Activated CD4-positive, alpha-beta memory T cell treated with anti-CD3 and anti-CD28 coated beads for 36 hours (primary cell): ENCODE data around the gene BMF. TPM values are rescaled to one million over a fixed set of nuclear protein-coding genes. Genes with fewer than 3 reads are reported as not detected.

Source experiments
- CTCF ChIA-PET: fragments of 350-600 bp; sonication (Branson Sonifier 250); formaldehyde crosslinking; loops from one replicate; lab custom pipeline; 2021; ENCODE audit warnings: antibody characterized with exemption, inconsistent platforms; lab: Charles Lee
- POLR2A ChIA-PET: fragments of 350-600 bp; sonication (Branson Sonifier 250); formaldehyde crosslinking; loops from one replicate; lab custom pipeline; 2021; ENCODE audit warnings: antibody characterized with exemption; lab: Charles Lee
- DNase-seq: peaks from one replicate; pipeline ENCODE4 v3.0.0-alpha.2; 2020
- H3K27ac Mint-ChIP-seq: one replicate; pipeline ENCODE4 v1.8.0; 2021; ENCODE audit warnings: mixed read lengths
- H3K27me3 Mint-ChIP-seq: one replicate; pipeline ENCODE4 v1.8.0; 2021; ENCODE audit warnings: mixed read lengths
- H3K36me3 Mint-ChIP-seq: one replicate; pipeline ENCODE4 v1.8.0; 2021; ENCODE audit warnings: mixed read lengths
- H3K4me1 Mint-ChIP-seq: one replicate; pipeline ENCODE4 v1.8.0; 2021; ENCODE audit warnings: low read depth, mixed read lengths
- H3K4me3 Mint-ChIP-seq: one replicate; pipeline ENCODE4 v1.8.0; 2021; ENCODE audit warnings: mild to moderate bottlenecking, mixed read lengths
- H3K9me3 Mint-ChIP-seq: one replicate; pipeline ENCODE4 v1.8.0; 2021; ENCODE audit warnings: mixed read lengths
- intact Hi-C: fragments of 100-400 bp; cut with micrococcal nuclease; formaldehyde crosslinking; loops from one replicate; pipeline ENCODE4 v1.15.1; 2023
- total RNA-seq, 2 experiments: library from RNA; stranded (reverse); gene quantifications; one replicate each; pipeline ENCODE4 v1.2.3, GENCODE V29; 2021

Gene BMF
- total RNA-seq, 2 experiments from 2014 or later, result 6.9 to 7.3 TPM

- POLR2A ChIA-PET, result no interaction called here
- H3K9me3 Mint-ChIP-seq, result no peaks in the 10 kb centered on the region
- CTCF ChIA-PET, result interaction anchor here (11.0 kb wide), 1 partner anchor 14 kb away, joined by 91 read pairs; the partner anchor contains the start of gene BMF
- H3K27ac Mint-ChIP-seq, result no peak overlapping the region
- H3K36me3 Mint-ChIP-seq, result no peaks in the 10 kb centered on the region
- no peak for DNase-seq
- intact Hi-C loops, result no loop called here
- no peaks in the 10 kb centered on the region for H3K27me3 Mint-ChIP-seq
- no peak overlapping the region for H3K4me3 Mint-ChIP-seq
- H3K4me1 Mint-ChIP-seq, result peaks cover 15% of the 10 kb centered on the region
Observed at GRCh38 chr15:40092256-40092978, 16.3 kb downstream of the BMF start.

GRCh38 chr15:40091861-40092255, 16.8 kb downstream of the BMF start:
- no peaks in the 10 kb centered on the region for H3K27me3 Mint-ChIP-seq
- ChIA-PET POLR2A (no interaction called here), CTCF (interaction anchor here (11.0 kb wide), 1 partner anchor 14 kb away, joined by 91 read pairs; the partner anchor contains the start of gene BMF)
- H3K9me3 Mint-ChIP-seq, result no peaks in the 10 kb centered on the region
- H3K4me1 Mint-ChIP-seq, result peaks cover 12% of the 10 kb centered on the region
- H3K36me3 Mint-ChIP-seq, result no peaks in the 10 kb centered on the region
- DNase-seq, result no peak
- H3K27ac Mint-ChIP-seq, result no peak overlapping the region
- no peak overlapping the region for H3K4me3 Mint-ChIP-seq
- intact Hi-C loops, result no loop called here

GRCh38 chr15:40090774-40091455, 17.8 kb downstream of the BMF start:
- DNase-seq, result no peak
- Mint-ChIP-seq H3K4me1 (peaks cover 4% of the 10 kb centered on the region), H3K4me3 (no peak overlapping the region), H3K36me3 (no peaks in the 10 kb centered on the region), H3K27ac (no peak overlapping the region), H3K27me3 (no peaks in the 10 kb centered on the region), H3K9me3 (no peaks in the 10 kb centered on the region)
- POLR2A ChIA-PET, result no interaction called here
- CTCF ChIA-PET, result interaction anchor here (11.0 kb wide), 1 partner anchor 15 kb away, joined by 91 read pairs; the partner anchor contains the start of gene BMF
- intact Hi-C loops, result no loop called here

- peaks cover 10% of the 10 kb centered on the region for H3K27me3 Mint-ChIP-seq
- peaks cover 5% of the 10 kb centered on the region for H3K4me1 Mint-ChIP-seq
- intact Hi-C loops, result no loop called here
- no peak for DNase-seq
- no peaks in the 10 kb centered on the region for H3K36me3 Mint-ChIP-seq
- POLR2A ChIA-PET, result no interaction called here
- no peak overlapping the region for H3K4me3 Mint-ChIP-seq
- H3K27ac Mint-ChIP-seq, result no peak overlapping the region
- H3K9me3 Mint-ChIP-seq, result no peaks in the 10 kb centered on the region
- CTCF ChIA-PET, result interaction anchor here (2.1 to 11.0 kb wide), 2 partner anchors 15 to 17 kb away, joined by 10 to 91 read pairs; partner anchors contain the start of gene BMF
Observed at GRCh38 chr15:40088929-40089755, 19.5 kb downstream of the BMF start.

- Mint-ChIP-seq H3K27ac (no peak overlapping the region), H3K9me3 (no peaks in the 10 kb centered on the region), H3K4me1 (peaks cover 5% of the 10 kb centered on the region), H3K27me3 (peaks cover 18% of the 10 kb centered on the region), H3K4me3 (no peak overlapping the region), H3K36me3 (no peaks in the 10 kb centered on the region)
- intact Hi-C loops, result no loop called here
- ChIA-PET CTCF (interaction anchor here (1.6 to 2.1 kb wide), 2 partner anchors 16 to 17 kb away, joined by 3 to 10 read pairs; no protein-coding TSS in a partner anchor), POLR2A (no interaction called here)
- DNase-seq, result no peak
Observed at GRCh38 chr15:40087991-40088928, 20.4 kb downstream of the BMF start.

GRCh38 chr15:40087068-40087810, 21.4 kb downstream of the BMF start:
- no peak for DNase-seq
- Mint-ChIP-seq H3K4me1 (peaks cover 7% of the 10 kb centered on the region), H3K27ac (no peak overlapping the region), H3K4me3 (no peak overlapping the region), H3K27me3 (peaks cover 27% of the 10 kb centered on the region), H3K36me3 (no peaks in the 10 kb centered on the region), H3K9me3 (no peaks in the 10 kb centered on the region)
- ChIA-PET CTCF (interaction anchor here (1.6 to 2.1 kb wide), 3 partner anchors 10 to 18 kb away, joined by 3 to 10 read pairs (median 3); no protein-coding TSS in a partner anchor), POLR2A (no interaction called here)
- intact Hi-C loops, result no loop called here

GRCh38 chr15:40085266-40085665, 23.4 kb downstream of the BMF start:
- Mint-ChIP-seq H3K4me3 (no peak overlapping the region), H3K27ac (no peak overlapping the region), H3K27me3 (peaks cover 41% of the 10 kb centered on the region), H3K9me3 (no peaks in the 10 kb centered on the region), H3K36me3 (no peaks in the 10 kb centered on the region), H3K4me1 (peaks cover 22% of the 10 kb centered on the region)
- intact Hi-C loops, result no loop called here
- ChIA-PET POLR2A (no interaction called here), CTCF (interaction anchor here (1.1 kb wide), 1 partner anchor 189 kb away, joined by 3 read pairs; no protein-coding TSS in a partner anchor)
- DNase-seq, result no peak

GRCh38 chr15:40084650-40085049, 24.0 kb downstream of the BMF start:
- CTCF ChIA-PET, result no interaction called here
- Mint-ChIP-seq H3K36me3 (no peaks in the 10 kb centered on the region), H3K27me3 (peaks cover 41% of the 10 kb centered on the region), H3K4me1 (peaks cover 24% of the 10 kb centered on the region), H3K9me3 (no peaks in the 10 kb centered on the region), H3K27ac (no peak overlapping the region), H3K4me3 (no peak overlapping the region)
- intact Hi-C loops, result no loop called here
- POLR2A ChIA-PET, result no interaction called here
- no peak for DNase-seq

GRCh38 chr15:40082195-40082883, 26.3 kb downstream of the BMF start:
- no peak overlapping the region for H3K27ac Mint-ChIP-seq
- POLR2A ChIA-PET, result interaction anchor here (1.2 kb wide), 1 partner anchor 17 kb away, joined by 3 read pairs; no protein-coding TSS in a partner anchor
- H3K4me1 Mint-ChIP-seq, result peaks cover 24% of the 10 kb centered on the region
- no peak overlapping the region for H3K4me3 Mint-ChIP-seq
- no peaks in the 10 kb centered on the region for H3K36me3 Mint-ChIP-seq
- H3K27me3 Mint-ChIP-seq, result peaks cover 43% of the 10 kb centered on the region
- intact Hi-C loops, result no loop called here
- CTCF ChIA-PET, result interaction anchor here (0.8 to 1.8 kb wide), 2 partner anchors 23 to 35 kb away, joined by 3 to 9 read pairs; no protein-coding TSS in a partner anchor
- no peak for DNase-seq
- no peaks in the 10 kb centered on the region for H3K9me3 Mint-ChIP-seq

GRCh38 chr15:40081691-40082194, 26.9 kb downstream of the BMF start:
- intact Hi-C loops, result loop anchor here (2.0 kb wide), 1 partner anchor 15 kb away; no protein-coding TSS in a partner anchor
- H3K27ac Mint-ChIP-seq, result no peak overlapping the region
- no peak overlapping the region for H3K4me3 Mint-ChIP-seq
- no peaks in the 10 kb centered on the region for H3K36me3 Mint-ChIP-seq
- CTCF ChIA-PET, result interaction anchor here (1.8 kb wide), 1 partner anchor 23 kb away, joined by 9 read pairs; no protein-coding TSS in a partner anchor
- peaks cover 43% of the 10 kb centered on the region for H3K27me3 Mint-ChIP-seq
- no peaks in the 10 kb centered on the region for H3K9me3 Mint-ChIP-seq
- peaks cover 24% of the 10 kb centered on the region for H3K4me1 Mint-ChIP-seq
- no peak for DNase-seq
- POLR2A ChIA-PET, result interaction anchor here (1.2 kb wide), 1 partner anchor 17 kb away, joined by 3 read pairs; no protein-coding TSS in a partner anchor
